ENCODE results near the gene GPC1.

DNA sequence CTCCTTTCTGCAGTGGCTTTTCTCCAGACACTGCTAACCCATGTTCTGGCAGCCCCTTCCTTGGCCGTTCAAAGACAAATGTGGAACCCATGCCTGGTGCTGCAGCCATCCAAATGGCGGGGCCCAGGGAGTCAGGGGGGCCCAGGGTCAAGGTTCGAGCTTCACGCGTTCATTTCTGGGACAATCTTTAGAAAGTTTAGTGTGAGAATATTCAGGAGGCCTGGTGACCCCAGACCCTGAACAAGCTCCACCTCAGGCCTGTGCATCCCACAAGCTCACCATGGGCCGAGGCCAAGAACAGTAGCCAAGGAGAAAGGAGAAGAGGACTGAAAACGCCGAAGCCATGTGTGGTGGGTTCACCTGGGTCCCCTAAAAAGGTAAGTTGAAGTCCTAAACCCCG lies 67.9 kb downstream of the GPC1 start:
- TF ChIP-seq, protein P1, sequence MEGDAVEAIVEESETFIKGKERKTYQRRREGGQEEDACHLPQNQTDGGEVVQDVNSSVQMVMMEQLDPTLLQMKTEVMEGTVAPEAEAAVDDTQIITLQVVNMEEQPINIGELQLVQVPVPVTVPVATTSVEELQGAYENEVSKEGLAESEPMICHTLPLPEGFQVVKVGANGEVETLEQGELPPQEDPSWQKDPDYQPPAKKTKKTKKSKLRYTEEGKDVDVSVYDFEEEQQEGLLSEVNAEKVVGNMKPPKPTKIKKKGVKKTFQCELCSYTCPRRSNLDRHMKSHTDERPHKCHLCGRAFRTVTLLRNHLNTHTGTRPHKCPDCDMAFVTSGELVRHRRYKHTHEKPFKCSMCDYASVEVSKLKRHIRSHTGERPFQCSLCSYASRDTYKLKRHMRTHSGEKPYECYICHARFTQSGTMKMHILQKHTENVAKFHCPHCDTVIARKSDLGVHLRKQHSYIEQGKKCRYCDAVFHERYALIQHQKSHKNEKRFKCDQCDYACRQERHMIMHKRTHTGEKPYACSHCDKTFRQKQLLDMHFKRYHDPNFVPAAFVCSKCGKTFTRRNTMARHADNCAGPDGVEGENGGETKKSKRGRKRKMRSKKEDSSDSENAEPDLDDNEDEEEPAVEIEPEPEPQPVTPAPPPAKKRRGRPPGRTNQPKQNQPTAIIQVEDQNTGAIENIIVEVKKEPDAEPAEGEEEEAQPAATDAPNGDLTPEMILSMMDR (IDR thresholded peaks at IDR 0.05 in 8 of 11, conservative IDR thresholded peaks at IDR 0.05 in 3 of 11): no peak
- TF ChIP-seq POLR2A (IDR thresholded peaks at IDR 0.05): no peak
